LNCAP (cell line): ENCODE results near the gene BIK.

Experiments used
- TF ChIP-seq, protein P1 (sequence below): fragments of 450-650 bp; IDR thresholded peaks from 2 replicates; pipeline ENCODE4 v1.5.1; 2017; ENCODE audit warnings: mild to moderate bottlenecking

Gene BIK

DNA sequence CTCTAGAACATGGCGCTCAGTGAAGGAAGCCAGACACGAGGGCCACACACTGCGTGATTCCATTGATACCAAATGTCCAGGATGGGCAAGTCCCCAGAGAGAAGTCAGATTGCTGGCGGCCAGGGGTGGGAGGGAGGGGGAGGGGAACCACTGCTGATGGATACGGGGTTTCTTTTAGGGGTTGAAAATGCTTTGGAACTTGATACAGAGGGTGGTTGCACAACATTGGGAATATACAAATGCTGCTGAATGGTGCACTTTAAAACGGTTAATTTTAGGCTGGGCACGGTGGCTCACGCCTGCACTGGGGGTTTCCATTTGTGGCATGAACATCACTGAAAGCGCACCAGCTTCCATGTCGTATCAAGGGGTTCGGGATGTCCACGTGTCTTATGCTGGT is 45.9 kb downstream of the BIK start:
- TF ChIP-seq, protein P1, sequence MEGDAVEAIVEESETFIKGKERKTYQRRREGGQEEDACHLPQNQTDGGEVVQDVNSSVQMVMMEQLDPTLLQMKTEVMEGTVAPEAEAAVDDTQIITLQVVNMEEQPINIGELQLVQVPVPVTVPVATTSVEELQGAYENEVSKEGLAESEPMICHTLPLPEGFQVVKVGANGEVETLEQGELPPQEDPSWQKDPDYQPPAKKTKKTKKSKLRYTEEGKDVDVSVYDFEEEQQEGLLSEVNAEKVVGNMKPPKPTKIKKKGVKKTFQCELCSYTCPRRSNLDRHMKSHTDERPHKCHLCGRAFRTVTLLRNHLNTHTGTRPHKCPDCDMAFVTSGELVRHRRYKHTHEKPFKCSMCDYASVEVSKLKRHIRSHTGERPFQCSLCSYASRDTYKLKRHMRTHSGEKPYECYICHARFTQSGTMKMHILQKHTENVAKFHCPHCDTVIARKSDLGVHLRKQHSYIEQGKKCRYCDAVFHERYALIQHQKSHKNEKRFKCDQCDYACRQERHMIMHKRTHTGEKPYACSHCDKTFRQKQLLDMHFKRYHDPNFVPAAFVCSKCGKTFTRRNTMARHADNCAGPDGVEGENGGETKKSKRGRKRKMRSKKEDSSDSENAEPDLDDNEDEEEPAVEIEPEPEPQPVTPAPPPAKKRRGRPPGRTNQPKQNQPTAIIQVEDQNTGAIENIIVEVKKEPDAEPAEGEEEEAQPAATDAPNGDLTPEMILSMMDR: no peak

DNA sequence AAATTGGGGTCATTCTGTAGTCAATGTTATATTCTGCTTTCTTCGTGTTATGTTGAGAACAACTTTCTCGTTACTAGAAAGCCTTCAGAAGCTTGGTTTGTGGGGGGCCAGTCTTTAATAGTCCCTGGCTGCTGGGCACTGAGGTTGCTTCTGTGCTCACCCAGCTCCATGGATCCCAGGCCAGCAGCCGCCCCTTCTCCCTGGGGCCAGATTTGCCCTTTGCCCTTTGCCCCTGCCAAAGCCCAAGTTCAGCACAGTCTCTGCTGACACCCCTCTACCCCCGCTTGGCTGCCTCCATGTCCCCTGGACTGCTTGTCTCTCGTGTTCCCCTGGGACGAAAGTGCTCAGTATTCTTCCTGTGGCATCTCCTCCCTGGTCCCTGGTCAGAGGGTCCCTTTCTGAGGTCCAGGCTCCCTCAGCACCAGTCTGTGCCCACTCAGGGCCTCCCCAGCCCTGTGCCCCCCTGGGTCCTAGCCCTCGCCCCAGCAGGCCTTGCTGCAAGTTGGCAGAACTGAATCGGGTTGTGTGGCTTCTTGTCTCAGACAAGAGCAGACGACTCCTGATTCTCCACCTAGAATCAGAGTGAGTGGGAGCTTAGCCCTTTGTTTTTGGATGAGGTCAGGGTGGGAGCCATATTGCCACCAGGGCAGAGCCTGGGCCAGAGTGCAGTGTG is 47.5 kb downstream of the BIK start:
- TF ChIP-seq, protein P1: no peak

DNA sequence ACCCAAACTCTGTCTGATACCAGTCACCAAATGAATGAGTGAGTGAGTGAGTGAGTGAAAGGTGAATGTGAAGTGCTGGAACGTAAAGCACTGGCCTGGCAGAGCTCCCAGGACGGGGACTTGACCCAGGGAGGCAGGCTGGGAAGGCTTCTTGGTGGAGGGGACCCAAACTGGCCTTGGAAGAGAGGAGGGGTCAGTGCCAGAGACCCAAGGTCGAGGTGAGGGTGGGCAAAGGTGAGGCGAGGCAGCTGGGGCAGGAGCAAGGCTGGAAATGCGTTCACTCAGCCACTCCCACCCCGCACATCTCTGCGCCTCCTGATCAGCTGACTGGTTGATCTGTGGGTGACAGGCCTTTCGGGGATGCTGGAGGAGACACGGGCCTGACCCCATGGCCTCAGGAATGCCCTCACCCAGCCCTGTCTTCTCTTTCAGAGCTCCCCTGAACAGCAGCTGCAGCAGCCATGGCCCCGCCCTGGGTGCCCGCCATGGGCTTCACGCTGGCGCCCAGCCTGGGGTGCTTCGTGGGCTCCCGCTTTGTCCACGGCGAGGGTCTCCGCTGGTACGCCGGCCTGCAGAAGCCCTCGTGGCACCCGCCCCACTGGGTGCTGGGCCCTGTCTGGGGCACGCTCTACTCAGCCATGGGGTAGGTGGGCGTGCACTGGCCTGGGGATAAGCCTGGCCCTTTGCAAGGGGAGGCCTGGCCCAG is 48.4 kb downstream of the BIK start:
- TF ChIP-seq, protein P1: no peak

DNA sequence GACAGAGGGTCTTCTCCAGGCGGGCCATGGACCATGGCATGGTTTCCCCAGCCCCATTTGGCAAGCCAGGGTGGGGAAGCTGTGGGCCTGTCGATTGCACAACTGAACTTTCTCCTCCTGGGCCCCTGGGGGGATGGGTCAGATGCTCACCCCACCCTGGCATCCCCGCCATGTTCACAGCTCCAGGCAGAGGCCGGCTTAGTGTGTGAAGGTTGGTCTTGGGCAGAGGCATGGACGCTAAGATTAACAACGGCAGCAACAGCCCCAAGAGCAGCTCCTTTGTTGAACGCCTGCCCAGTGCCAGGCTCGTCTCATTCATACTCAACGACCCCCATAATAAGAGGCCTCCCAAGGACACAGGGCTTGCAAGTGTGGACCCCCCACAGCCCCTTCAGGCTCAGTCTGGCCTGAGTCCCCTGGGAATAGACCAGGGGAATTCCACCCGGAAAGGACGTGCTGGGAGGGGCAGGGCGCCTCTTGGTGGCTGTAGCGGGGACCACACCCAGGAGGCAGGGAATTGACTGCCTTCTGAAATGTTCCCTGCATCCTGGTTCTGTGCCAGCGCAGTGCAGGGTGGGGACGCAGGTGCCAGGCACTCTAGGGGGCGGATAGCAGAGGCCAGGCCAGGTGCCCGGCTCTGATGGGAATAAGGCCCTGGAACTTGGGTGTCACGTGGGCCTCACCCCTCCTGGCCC is 49.1 kb downstream of the BIK start:
- TF ChIP-seq, protein P1: no peak

DNA sequence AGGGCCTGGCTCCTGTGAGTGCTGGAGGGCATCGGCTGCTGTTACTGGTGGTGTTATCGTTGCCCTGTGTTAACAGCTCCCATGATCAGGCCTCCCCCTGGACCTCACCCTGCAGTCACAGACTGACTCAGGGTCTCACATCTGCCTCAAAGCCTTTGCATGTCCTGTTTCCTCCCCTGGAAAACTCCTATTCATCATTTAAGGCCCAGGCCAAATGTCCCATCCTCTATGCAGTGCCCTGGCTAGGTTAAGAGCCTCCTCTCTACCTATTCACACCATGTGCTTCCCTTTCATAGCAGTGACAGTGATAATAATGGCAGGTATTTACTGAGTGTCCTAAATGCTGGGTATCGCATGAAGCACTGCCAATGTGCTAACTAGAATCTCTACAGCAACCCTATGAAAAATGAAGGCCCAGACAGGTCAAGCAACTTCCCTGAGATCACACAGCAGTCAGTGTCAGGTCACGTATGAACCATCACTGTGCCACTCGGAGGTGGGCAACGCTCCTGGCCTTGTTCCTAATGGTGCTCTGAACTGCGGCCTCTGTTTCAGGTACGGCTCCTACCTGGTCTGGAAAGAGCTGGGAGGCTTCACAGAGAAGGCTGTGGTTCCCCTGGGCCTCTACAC is 50.1 kb downstream of the BIK start:
- TF ChIP-seq, protein P1: no peak

DNA sequence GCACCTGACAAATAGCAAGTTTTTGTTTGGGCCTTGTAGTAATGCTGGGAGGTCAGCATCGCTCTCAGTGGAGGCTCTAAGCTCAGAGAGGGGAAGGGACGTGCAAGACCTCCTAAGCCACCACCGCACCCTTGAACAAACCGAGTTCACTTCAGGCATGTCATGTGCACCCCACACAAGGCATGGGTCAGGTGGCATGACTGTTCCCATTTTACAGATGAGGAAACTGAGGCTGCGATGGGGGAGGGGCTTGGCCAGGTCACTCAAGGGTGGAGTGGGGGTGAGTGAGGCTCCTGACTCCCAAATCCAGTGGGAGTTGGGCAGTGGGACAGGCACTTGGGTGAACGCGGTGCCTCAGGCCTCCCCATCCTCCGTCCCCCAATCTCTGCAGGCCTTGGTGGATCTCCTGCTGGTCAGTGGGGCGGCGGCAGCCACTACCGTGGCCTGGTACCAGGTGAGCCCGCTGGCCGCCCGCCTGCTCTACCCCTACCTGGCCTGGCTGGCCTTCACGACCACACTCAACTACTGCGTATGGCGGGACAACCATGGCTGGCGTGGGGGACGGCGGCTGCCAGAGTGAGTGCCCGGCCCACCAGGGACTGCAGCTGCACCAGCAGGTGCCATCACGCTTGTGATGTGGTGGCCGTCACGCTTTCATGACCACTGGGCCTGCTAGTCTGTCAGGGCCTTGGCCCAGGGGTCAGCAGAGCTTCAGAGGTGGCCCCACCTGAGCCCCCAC is 52.0 kb downstream of the BIK start:
- TF ChIP-seq, protein P1: no peak

DNA sequence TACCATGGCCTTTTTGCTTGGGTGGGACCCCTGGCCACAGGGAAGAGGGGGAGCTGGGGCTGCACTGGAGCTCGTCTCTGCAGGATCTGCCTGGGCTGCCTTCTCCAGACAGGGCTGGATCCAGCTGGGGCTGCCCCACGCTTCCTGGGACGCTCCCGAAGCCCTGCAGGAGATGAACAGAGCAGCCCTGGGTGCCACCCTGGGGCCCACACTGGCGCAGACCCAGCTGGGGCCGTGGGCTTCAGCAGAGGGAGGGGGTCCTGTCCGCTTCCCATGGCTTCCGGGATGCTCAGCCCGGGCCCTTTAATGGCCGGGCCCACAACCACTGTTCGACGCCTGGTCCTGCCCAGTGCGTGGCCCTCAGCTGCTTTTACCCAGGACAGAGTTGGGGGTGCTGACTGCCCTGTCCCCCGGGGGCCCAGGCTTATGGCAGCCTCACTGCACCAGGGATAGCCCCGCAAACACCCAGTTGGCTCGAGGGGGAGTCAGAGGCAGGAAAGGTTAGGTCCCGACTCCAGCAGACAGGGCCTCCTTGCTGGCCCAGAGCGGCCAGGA is 52.8 kb downstream of the BIK start:
- TF ChIP-seq, protein P1: no peak
